GM10266 (cell line): ENCODE measurements around the gene PGM3.
A peak's percentile ranks its signal among the peaks of the same experiment; 100 is the strongest.
"Not testable (repeated sequence)": the region's sequence is repeated elsewhere in the genome, so short reads cannot be mapped to it uniquely, and the experiment has no call there.

Source experiments
- DNase-seq: peaks from one replicate; pipeline ENCODE4 v3.0.0; 2012; ENCODE audit errors: extremely low spot score
- CTCF ChIP-seq: IDR thresholded peaks from 2 replicates; pipeline ENCODE4 v1.5.1; 2012; ENCODE audit warnings: mild to moderate bottlenecking, low read depth; ENCODE audit not compliant: control insufficient read depth, insufficient read depth; ENCODE audit errors: missing control alignments

Gene PGM3

GRCh38 chr6:83198486-83199172, 5.6 kb upstream of the PGM3 start:
- no peak for DNase-seq
- TF ChIP-seq CTCF = no peak

- TF ChIP-seq CTCF = no peak
- DNase-seq = peak; percentile 36
Measured at GRCh38 chr6:83193747-83194566, 892 bp upstream of the PGM3 start.

GRCh38 chr6:83192456-83192855, 609 bp downstream of the PGM3 start:
- DNase-seq = no peak
- no peak for TF ChIP-seq CTCF

GRCh38 chr6:83191974-83192373, 1.1 kb downstream of the PGM3 start:
- not testable (repeated sequence) for DNase-seq

- DNase-seq = no peak
- no peak for TF ChIP-seq CTCF
Measured at GRCh38 chr6:83190626-83191025, 2.4 kb downstream of the PGM3 start.

GRCh38 chr6:83188501-83188900, 4.6 kb downstream of the PGM3 start:
- no peak for DNase-seq

GRCh38 chr6:83185096-83185495, 8.0 kb downstream of the PGM3 start:
- no peak for TF ChIP-seq CTCF
- no peak for DNase-seq

More at GRCh38 chr6:83188501-83188900, 4.6 kb downstream of the PGM3 start:
- no peak for TF ChIP-seq CTCF
